Body of pancreas (tissue), 4 donors: ENCODE measurements around the gene TRMT44. TPM values are rescaled to one million over a fixed set of nuclear protein-coding genes. Genes with fewer than 3 reads are reported as not detected.

Experiments used
- ATAC-seq: fragments of 150-250 bp; one replicate; pipeline ENCODE4 v1.9.1; 2016
- DNase-seq, 4 donors: peaks; one replicate each; pipeline ENCODE4 v3.0.0-alpha.2; 2019
- H3K27ac ChIP-seq, 4 donors: fragments of 200-600 bp; sonication (generic); 1 replicate in 3 of 4; 2 replicates in 1 of 4; pipeline versions ENCODE4 v1.5.1 to v1.6.1; 2016 to 2019; ENCODE audit warnings: mild to moderate bottlenecking in 1 of 4, mixed read lengths in 1 of 4, moderate library complexity in 1 of 4
- H3K27me3 ChIP-seq, 2 donors: fragments of 200-600 bp; sonication (generic); one replicate each; pipeline ENCODE4 v1.6.0; 2016; ENCODE audit warnings: mild to moderate bottlenecking in 1 of 2
- H3K36me3 ChIP-seq, 2 donors: fragments of 200-600 bp; sonication (generic); replicated peaks in 1 of 2; 2 replicates each; pipeline ENCODE4 v1.5.1; 2016; ENCODE audit warnings: low read depth in 2 of 2; ENCODE audit not compliant: insufficient read depth in 1 of 2
- H3K4me1 ChIP-seq: fragments of 200-600 bp; sonication (generic); one replicate; pipeline ENCODE4 v1.6.0; 2016
- H3K4me3 ChIP-seq, 2 donors: fragments of 200-600 bp; sonication (generic); 1 replicate in 1 of 2; 2 replicates in 1 of 2; pipeline ENCODE4 v1.5.1; 2016 to 2019
- H3K9me3 ChIP-seq, 3 donors: fragments of 200-600 bp; sonication (generic); 1 replicate in 2 of 3; 2 replicates in 1 of 3; pipeline ENCODE4 v1.5.1; 2016
- CTCF ChIP-seq, 7 experiments: fragments of 450-650 bp in 4 of 7; fragments of 200-600 bp in 3 of 7; sonication (generic) in 3 of 7; IDR thresholded peaks; one replicate each; pipeline ENCODE4 v1.5.1; 2016 to 2019; ENCODE audit warnings: antibody characterized with exemption in 7 of 7
- POLR2A ChIP-seq, 3 donors: fragments of 450-650 bp; IDR thresholded peaks; one replicate each; pipeline ENCODE4 v1.6.1; 2016; ENCODE audit warnings: antibody characterized with exemption in 3 of 3, mild to moderate bottlenecking in 2 of 3
- WGBS, 2 donors: methylation state at CpG; one replicate each; pipeline ENCODE4 v1.1.5; 2017; 5-methylcytosine and 5-hydroxymethylcytosine counted together
- intact Hi-C: fragments of 100-400 bp; cut with DNase I; formaldehyde crosslinking; loops from one replicate; pipeline ENCODE4 v1.15.1; 2023
- total RNA-seq, 2 donors: library from RNA; depleted of rRNA; stranded (reverse); fragments of >200 nt; gene quantifications; one replicate each; pipeline ENCODE4 v1.1.0, GENCODE V29; 2016

TRMT44 gene
- total RNA-seq, 2 donors from 2014 or later, result 13.2 to 60.0 TPM

GRCh38 chr4:8472689-8473197 is 32.2 kb downstream of the TRMT44 start:
- Histone ChIP-seq H3K27ac (no peak overlapping the region), H3K27me3 (no peaks in the 10 kb centered on the region), H3K9me3 (no peaks in the 10 kb centered on the region), H3K36me3 (peaks cover 3 to 5% of the 10 kb centered on the region in 2 donors), H3K4me1 (no peaks in the 10 kb centered on the region), H3K4me3 (no peak overlapping the region)
- ATAC-seq (peak; percentile 19), DNase-seq (peak in 1 of 4 donors; percentile 29)
- TF ChIP-seq POLR2A (IDR thresholded peaks at IDR 0.05) (no peak), CTCF (IDR thresholded peaks at IDR 0.05) (no peak)
- intact Hi-C loops, result loop anchor here (5.0 kb wide), 1 partner anchor 75 kb away; no protein-coding TSS in a partner anchor
- WGBS, 2 donors, result 75 to 84% methylated on average over 5 to 7 of the region's 7 CpGs

- H3K27me3 ChIP-seq, result no peaks in the 10 kb centered on the region
- intact Hi-C loops, result loop anchor here (5.0 kb wide), 1 partner anchor 74 kb away; no protein-coding TSS in a partner anchor
- H3K36me3 ChIP-seq, result peaks cover under 1 to 3% of the 10 kb centered on the region in 2 donors
- ATAC-seq (no peak), DNase-seq (no peak)
- no peak overlapping the region for H3K27ac ChIP-seq
- no peak for TF ChIP-seq CTCF (IDR thresholded peaks at IDR 0.05)
- TF ChIP-seq POLR2A (IDR thresholded peaks at IDR 0.05), result no peak
- 88 to 91% methylated on average over 11 to 23 of the region's 23 CpGs for WGBS, 2 donors
- H3K9me3 ChIP-seq, result no peaks in the 10 kb centered on the region
- H3K4me3 ChIP-seq, result no peak overlapping the region
- no peaks in the 10 kb centered on the region for H3K4me1 ChIP-seq
These were observed 32.8 kb downstream of the TRMT44 start for GRCh38 chr4:8473198-8473919.

- 81 to 93% methylated on average over 11 to 20 of the region's 20 CpGs for WGBS, 2 donors
- Histone ChIP-seq H3K4me1 (no peaks in the 10 kb centered on the region), H3K27ac (no peak overlapping the region), H3K36me3 (peaks cover 0 to 2% of the 10 kb centered on the region in 2 donors), H3K4me3 (no peak overlapping the region), H3K9me3 (no peaks in the 10 kb centered on the region), H3K27me3 (no peaks in the 10 kb centered on the region)
- intact Hi-C loops, result loop anchor here (5.0 kb wide), 1 partner anchor 73 kb away; no protein-coding TSS in a partner anchor
- no peak for ATAC-seq
- no peak for TF ChIP-seq CTCF (IDR thresholded peaks at IDR 0.05)
- no peak for TF ChIP-seq POLR2A (IDR thresholded peaks at IDR 0.05)
- DNase-seq, result no peak
These were observed 33.5 kb downstream of the TRMT44 start for GRCh38 chr4:8473920-8474590.

- DNase-seq (no peak), ATAC-seq (no peak)
- no peaks in the 10 kb centered on the region for H3K4me1 ChIP-seq
- no peaks in the 10 kb centered on the region for H3K9me3 ChIP-seq
- TF ChIP-seq POLR2A (IDR thresholded peaks at IDR 0.05), result no peak
- H3K27me3 ChIP-seq, result no peaks in the 10 kb centered on the region
- H3K36me3 ChIP-seq, result peaks cover 0 to 2% of the 10 kb centered on the region in 2 donors
- H3K27ac ChIP-seq, result no peak overlapping the region
- intact Hi-C loops, result loop anchor here (5.0 kb wide), 1 partner anchor 72 kb away; no protein-coding TSS in a partner anchor
- H3K4me3 ChIP-seq, result no peak overlapping the region
- WGBS, 2 donors, result 89 to 100% methylated on average over 3 to 13 of the region's 13 CpGs
These were observed 34.3 kb downstream of the TRMT44 start for GRCh38 chr4:8474856-8475255.
